ENCODE measurements around the gene C12orf75. TPM values are rescaled to one million over a fixed set of nuclear protein-coding genes. Genes with fewer than 3 reads are reported as not detected.

The C12orf75 gene
- total and polyA plus RNA-seq, 2 donors (not counting 3 experiments of a cell fraction or from before 2014, with no cell fraction given) = 23.6 to 60.7 TPM

DNA sequence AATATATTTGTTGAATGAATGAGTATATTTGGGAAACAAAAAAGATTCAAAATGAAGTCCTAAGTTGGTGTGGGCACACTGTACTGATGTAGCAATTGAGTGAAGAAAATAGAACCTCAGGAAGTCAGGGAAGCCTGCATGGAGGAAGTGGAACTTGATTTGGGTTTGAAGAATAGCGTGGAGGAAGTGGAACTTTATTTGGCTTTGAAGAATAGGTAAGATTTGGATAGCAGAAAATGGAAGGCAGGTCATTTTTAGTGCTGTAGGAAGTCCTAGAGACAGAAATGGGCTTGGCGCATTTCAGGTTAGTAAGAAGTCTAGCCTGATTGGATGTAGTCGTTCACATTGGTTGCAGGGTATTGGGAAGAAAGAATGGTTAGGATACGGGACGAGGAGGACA is 5.4 kb downstream of the C12orf75 start:
- CTCF ChIA-PET = interaction anchor here (0.7 to 1.7 kb wide), 2 partner anchors 13 to 131 kb away, joined by 3 to 4 read pairs; no protein-coding TSS in a partner anchor
- intact Hi-C loops (cut with micrococcal nuclease) = no loop called here

DNA sequence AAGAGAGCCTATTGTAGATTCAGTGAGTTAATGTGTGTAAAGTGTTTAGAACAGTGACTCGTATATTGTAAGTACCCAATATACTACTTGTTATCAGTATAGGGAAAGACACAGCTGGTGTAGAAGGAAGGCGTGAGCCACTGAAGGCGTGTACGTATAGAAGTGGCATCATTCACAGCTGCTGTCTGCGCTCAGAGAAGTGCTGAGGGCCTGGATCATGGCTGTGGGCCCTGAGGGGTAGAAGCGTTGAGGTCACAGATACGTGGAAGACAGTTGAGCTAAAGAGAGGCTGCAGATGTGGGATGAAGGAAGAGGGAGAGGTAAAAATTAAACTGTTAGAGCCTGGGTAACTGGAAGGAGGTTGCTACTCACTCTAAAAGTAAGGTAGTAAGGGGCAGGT is 5.9 kb downstream of the C12orf75 start:
- H3K27me3 ChIP-seq (ENCODE audit: control insufficient read depth in 2 of 2, insufficient read depth in 2 of 2, low read length in 2 of 2) = no peaks in the 10 kb centered on the region
- H2AFZ ChIP-seq (ENCODE audit: low read depth, low read length) = no peak overlapping the region
- H3K9ac ChIP-seq (replicated peaks; ENCODE audit: extremely low read depth, insufficient read depth, low read length) = no peak overlapping the region
- no TSS peak for BruUV-seq (replicated peaks)
- no peak for FAIRE-seq
- no peak overlapping the region for H3K4me3 ChIP-seq (replicated peaks in 1 of 3; ENCODE audit: insufficient read depth in 1 of 3, low read depth in 1 of 3, low read length in 3 of 3)
- dilution Hi-C loops (cut with MboI; ENCODE audit: extremely low pct_ligation_motif_present, low sequenced_read_pairs) (no loop called here), intact Hi-C loops (cut with micrococcal nuclease) (no loop called here)
- TF ChIP-seq MYC (IDR thresholded peaks at IDR 0.05; ENCODE audit: low read depth, low read length) (no peak), JUN (IDR thresholded peaks at IDR 0.05; ENCODE audit: borderline replicate concordance, insufficient read depth, insufficient read length, low read depth) (no peak), POLR2AphosphoS5 (IDR thresholded peaks at IDR 0.05; ENCODE audit: insufficient read depth, low read depth, low read length) (no peak), GATA2 (IDR thresholded peaks at IDR 0.05; ENCODE audit: insufficient read depth, insufficient read length, low read depth, low read length) (no peak), FOS (IDR thresholded peaks at IDR 0.05; ENCODE audit: borderline replicate concordance, insufficient read depth, low read length) (no peak), EZH2 (IDR thresholded peaks at IDR 0.05; ENCODE audit: borderline replicate concordance, low read depth, low read length, severe bottlenecking) (no peak), POLR2A (IDR thresholded peaks at IDR 0.05; ENCODE audit: low read depth, low read length) (no peak)
- TF ChIP-seq, protein P1, sequence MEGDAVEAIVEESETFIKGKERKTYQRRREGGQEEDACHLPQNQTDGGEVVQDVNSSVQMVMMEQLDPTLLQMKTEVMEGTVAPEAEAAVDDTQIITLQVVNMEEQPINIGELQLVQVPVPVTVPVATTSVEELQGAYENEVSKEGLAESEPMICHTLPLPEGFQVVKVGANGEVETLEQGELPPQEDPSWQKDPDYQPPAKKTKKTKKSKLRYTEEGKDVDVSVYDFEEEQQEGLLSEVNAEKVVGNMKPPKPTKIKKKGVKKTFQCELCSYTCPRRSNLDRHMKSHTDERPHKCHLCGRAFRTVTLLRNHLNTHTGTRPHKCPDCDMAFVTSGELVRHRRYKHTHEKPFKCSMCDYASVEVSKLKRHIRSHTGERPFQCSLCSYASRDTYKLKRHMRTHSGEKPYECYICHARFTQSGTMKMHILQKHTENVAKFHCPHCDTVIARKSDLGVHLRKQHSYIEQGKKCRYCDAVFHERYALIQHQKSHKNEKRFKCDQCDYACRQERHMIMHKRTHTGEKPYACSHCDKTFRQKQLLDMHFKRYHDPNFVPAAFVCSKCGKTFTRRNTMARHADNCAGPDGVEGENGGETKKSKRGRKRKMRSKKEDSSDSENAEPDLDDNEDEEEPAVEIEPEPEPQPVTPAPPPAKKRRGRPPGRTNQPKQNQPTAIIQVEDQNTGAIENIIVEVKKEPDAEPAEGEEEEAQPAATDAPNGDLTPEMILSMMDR (IDR thresholded peaks at IDR 0.05; ENCODE audit: extremely low read depth in 1 of 2, insufficient read depth in 1 of 2, low read depth in 1 of 2, low read length in 2 of 2) = no peak
- TF ChIP-seq, protein P2, sequence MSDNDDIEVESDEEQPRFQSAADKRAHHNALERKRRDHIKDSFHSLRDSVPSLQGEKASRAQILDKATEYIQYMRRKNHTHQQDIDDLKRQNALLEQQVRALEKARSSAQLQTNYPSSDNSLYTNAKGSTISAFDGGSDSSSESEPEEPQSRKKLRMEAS (IDR thresholded peaks at IDR 0.05; ENCODE audit: insufficient read depth, insufficient read length) = no peak
- H3K4me1 ChIP-seq (ENCODE audit: control insufficient read depth, extremely low read depth, insufficient read depth, low read length) = peaks cover 13% of the 10 kb centered on the region
- ChIA-PET POLR2A (interaction anchor here (0.6 kb wide), 1 partner anchor 26 kb away, joined by 4 read pairs; no protein-coding TSS in a partner anchor), CTCF (interaction anchor here (0.6 to 1.7 kb wide), 2 partner anchors 12 to 35 kb away, joined by 3 to 4 read pairs; no protein-coding TSS in a partner anchor)
- H3K4me2 ChIP-seq (ENCODE audit: insufficient read depth, low read length) = no peak overlapping the region
- peaks cover 70% of the 10 kb centered on the region for H3K79me2 ChIP-seq (ENCODE audit: control insufficient read depth, insufficient read depth, low read length)
- H3K36me3 ChIP-seq (ENCODE audit: control insufficient read depth in 2 of 2, extremely low read depth in 1 of 2, insufficient read depth in 2 of 2, low read length in 2 of 2) = no peaks in the 10 kb centered on the region
- no peaks in the 10 kb centered on the region for H4K20me1 ChIP-seq (replicated peaks; ENCODE audit: control insufficient read depth, extremely low read depth, insufficient read depth, low read length)
- no peaks in the 10 kb centered on the region for H3K9me3 ChIP-seq (replicated peaks; ENCODE audit: control insufficient read depth, insufficient read depth, low read length)
- H3K27ac ChIP-seq (ENCODE audit: insufficient read depth, low read depth, low read length) = no peak overlapping the region
- H3K9me1 ChIP-seq (replicated peaks; ENCODE audit: control insufficient read depth, extremely low read depth, insufficient read depth, low read length) = no peaks in the 10 kb centered on the region
- DNase-seq (ENCODE audit: low read depth, low spot score) = no peak

More for the DNA sequence above, 5.4 kb downstream of the C12orf75 start:
- H3K9me1 ChIP-seq (replicated peaks; ENCODE audit: control insufficient read depth, extremely low read depth, insufficient read depth, low read length) = no peaks in the 10 kb centered on the region
- no TSS peak for BruUV-seq (replicated peaks)
- H3K4me1 ChIP-seq (ENCODE audit: control insufficient read depth, extremely low read depth, insufficient read depth, low read length) = peaks cover 14% of the 10 kb centered on the region
- no peak for FAIRE-seq
- no peaks in the 10 kb centered on the region for H4K20me1 ChIP-seq (replicated peaks; ENCODE audit: control insufficient read depth, extremely low read depth, insufficient read depth, low read length)
- POLR2A ChIA-PET = no interaction called here
- dilution Hi-C loops (cut with MboI; ENCODE audit: extremely low pct_ligation_motif_present, low sequenced_read_pairs) = no loop called here
- H3K4me3 ChIP-seq (replicated peaks in 1 of 3; ENCODE audit: insufficient read depth in 1 of 3, low read depth in 1 of 3, low read length in 3 of 3) = no peak overlapping the region
- H3K4me2 ChIP-seq (ENCODE audit: insufficient read depth, low read length) = no peak overlapping the region
- H3K27ac ChIP-seq (ENCODE audit: insufficient read depth, low read depth, low read length) = no peak overlapping the region
- DNase-seq (ENCODE audit: low read depth, low spot score) = no peak
- H3K36me3 ChIP-seq (ENCODE audit: control insufficient read depth in 2 of 2, extremely low read depth in 1 of 2, insufficient read depth in 2 of 2, low read length in 2 of 2) = no peaks in the 10 kb centered on the region
- H3K9me3 ChIP-seq (replicated peaks; ENCODE audit: control insufficient read depth, insufficient read depth, low read length) = no peaks in the 10 kb centered on the region
- H3K79me2 ChIP-seq (ENCODE audit: control insufficient read depth, insufficient read depth, low read length) = peaks cover 71% of the 10 kb centered on the region
- TF ChIP-seq FOS (IDR thresholded peaks at IDR 0.05; ENCODE audit: borderline replicate concordance, insufficient read depth, low read length) = no peak
- TF ChIP-seq, protein P2 (IDR thresholded peaks at IDR 0.05; ENCODE audit: insufficient read depth, insufficient read length) = no peak
- no peak for TF ChIP-seq JUN (IDR thresholded peaks at IDR 0.05; ENCODE audit: borderline replicate concordance, insufficient read depth, insufficient read length, low read depth)
- TF ChIP-seq MYC (IDR thresholded peaks at IDR 0.05; ENCODE audit: low read depth, low read length) = no peak
- no peak for TF ChIP-seq GATA2 (IDR thresholded peaks at IDR 0.05; ENCODE audit: insufficient read depth, insufficient read length, low read depth, low read length)
- TF ChIP-seq POLR2A (IDR thresholded peaks at IDR 0.05; ENCODE audit: low read depth, low read length) = no peak
- no peaks in the 10 kb centered on the region for H3K27me3 ChIP-seq (ENCODE audit: control insufficient read depth in 2 of 2, insufficient read depth in 2 of 2, low read length in 2 of 2)
- H3K9ac ChIP-seq (replicated peaks; ENCODE audit: extremely low read depth, insufficient read depth, low read length) = no peak overlapping the region
- H2AFZ ChIP-seq (ENCODE audit: low read depth, low read length) = no peak overlapping the region
